ENCODE data around the gene ZNF3.

Gene ZNF3

DNA sequence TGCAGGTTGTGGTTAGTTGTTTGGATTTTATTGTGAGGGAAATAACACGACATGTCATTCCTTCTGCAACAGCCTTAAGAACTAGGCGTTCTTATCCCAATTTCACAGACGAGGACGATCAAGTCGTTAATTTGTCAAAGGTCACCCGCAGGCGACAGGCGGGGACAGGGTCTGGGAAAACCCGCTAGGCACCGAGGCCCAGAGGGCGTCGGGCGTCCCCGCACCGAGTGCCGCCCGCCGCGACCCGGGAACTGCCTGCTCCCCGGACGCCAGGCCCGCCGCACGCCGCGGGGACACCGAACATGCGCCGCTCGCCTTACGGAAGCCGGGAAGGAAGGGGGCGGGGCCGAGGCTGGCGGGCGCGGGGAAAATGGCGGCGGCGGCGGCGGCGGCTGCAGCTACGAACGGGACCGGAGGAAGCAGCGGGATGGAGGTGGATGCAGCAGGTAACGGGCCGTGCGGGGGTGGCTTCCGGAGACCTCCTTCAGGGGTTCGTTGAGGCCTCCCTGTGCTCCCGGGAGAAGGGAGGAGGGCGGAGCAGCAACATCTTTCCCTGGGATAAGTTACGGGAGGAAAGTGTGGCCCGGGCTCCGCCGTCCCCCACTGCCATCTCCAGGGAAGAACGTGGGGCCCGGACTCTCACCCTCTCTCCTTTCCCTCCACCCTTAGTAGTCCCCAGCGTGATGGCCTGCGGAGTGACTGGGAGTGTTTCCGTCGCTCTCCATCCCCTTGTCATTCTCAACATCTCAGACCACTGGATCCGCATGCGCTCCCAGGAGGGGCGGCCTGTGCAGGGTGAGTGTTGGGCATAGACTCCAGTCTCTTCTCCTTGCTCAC, 7.3 kb upstream of the ZNF3 start, which contains the start of gene COPS6:
COPS6 (plus strand) TSS at position 349 of the 837 bp plus-strand sequence; CDS start at position 371, 22 bp downstream.
- ATAC-seq (ENCODE audit: low read depth) (peak; percentile 6; the same call in 1 of the 3 replicates), DNase-seq (ENCODE audit: low spot score) (no peak)
- TF ChIP-seq, protein P1, sequence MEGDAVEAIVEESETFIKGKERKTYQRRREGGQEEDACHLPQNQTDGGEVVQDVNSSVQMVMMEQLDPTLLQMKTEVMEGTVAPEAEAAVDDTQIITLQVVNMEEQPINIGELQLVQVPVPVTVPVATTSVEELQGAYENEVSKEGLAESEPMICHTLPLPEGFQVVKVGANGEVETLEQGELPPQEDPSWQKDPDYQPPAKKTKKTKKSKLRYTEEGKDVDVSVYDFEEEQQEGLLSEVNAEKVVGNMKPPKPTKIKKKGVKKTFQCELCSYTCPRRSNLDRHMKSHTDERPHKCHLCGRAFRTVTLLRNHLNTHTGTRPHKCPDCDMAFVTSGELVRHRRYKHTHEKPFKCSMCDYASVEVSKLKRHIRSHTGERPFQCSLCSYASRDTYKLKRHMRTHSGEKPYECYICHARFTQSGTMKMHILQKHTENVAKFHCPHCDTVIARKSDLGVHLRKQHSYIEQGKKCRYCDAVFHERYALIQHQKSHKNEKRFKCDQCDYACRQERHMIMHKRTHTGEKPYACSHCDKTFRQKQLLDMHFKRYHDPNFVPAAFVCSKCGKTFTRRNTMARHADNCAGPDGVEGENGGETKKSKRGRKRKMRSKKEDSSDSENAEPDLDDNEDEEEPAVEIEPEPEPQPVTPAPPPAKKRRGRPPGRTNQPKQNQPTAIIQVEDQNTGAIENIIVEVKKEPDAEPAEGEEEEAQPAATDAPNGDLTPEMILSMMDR (IDR thresholded peaks at IDR 0.05; ENCODE audit: poor library complexity, severe bottlenecking): no peak
- Histone ChIP-seq H3K4me3 (ENCODE audit: severe bottlenecking) (peak within 1 kb of the TSS; percentile 56), H3K4me1 (ENCODE audit: insufficient read depth, poor library complexity, severe bottlenecking) (peaks cover 15% of the 10 kb centered on the region), H3K27me3 (ENCODE audit: insufficient read depth, poor library complexity, severe bottlenecking) (no peaks in the 10 kb centered on the region), H3K36me3 (ENCODE audit: low read depth) (peaks cover 37% of the 10 kb centered on the region), H3K9me3 (ENCODE audit: severe bottlenecking) (no peaks in the 10 kb centered on the region), H3K27ac (ENCODE audit: poor library complexity, severe bottlenecking) (peak within 1 kb of the TSS; percentile 90)

DNA sequence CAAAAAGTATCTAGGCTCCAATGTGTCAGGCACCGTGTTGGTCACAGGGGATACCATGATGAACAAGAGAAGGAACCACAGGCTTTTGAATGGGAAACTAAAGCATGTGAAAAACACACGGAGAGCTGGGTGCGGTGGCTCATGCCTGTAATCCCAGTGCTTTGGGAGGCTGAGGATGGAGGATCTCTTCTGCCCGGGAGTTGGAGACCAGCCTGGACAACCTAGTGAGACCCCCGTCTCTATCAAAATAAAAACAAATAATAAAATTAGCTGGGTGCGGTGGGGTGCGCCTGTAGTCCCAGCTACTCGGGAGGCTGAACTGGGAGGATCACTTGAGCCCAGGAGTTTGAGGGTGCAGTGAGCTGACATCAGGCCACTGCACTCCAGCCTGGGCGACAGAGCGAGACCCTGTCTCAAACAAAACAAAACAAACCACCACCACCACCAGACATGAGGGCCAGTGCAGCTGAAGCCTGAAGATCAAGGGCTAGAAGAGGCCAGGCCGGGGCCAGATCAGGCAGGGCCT, 6.6 kb upstream of the ZNF3 start:
- H3K27ac ChIP-seq (ENCODE audit: poor library complexity, severe bottlenecking): peak overlapping the region; percentile 90
- TF ChIP-seq, protein P1 (IDR thresholded peaks at IDR 0.05; ENCODE audit: poor library complexity, severe bottlenecking): no peak
- ATAC-seq (ENCODE audit: low read depth) (no peak), DNase-seq (ENCODE audit: low spot score) (no peak)
- H3K36me3 ChIP-seq (ENCODE audit: low read depth): peaks cover 30% of the 10 kb centered on the region
- H3K4me1 ChIP-seq (ENCODE audit: insufficient read depth, poor library complexity, severe bottlenecking): peaks cover 15% of the 10 kb centered on the region
- no peaks in the 10 kb centered on the region for H3K27me3 ChIP-seq (ENCODE audit: insufficient read depth, poor library complexity, severe bottlenecking)
- peak overlapping the region; percentile 56 for H3K4me3 ChIP-seq (ENCODE audit: severe bottlenecking)
- H3K9me3 ChIP-seq (ENCODE audit: severe bottlenecking): no peaks in the 10 kb centered on the region

DNA sequence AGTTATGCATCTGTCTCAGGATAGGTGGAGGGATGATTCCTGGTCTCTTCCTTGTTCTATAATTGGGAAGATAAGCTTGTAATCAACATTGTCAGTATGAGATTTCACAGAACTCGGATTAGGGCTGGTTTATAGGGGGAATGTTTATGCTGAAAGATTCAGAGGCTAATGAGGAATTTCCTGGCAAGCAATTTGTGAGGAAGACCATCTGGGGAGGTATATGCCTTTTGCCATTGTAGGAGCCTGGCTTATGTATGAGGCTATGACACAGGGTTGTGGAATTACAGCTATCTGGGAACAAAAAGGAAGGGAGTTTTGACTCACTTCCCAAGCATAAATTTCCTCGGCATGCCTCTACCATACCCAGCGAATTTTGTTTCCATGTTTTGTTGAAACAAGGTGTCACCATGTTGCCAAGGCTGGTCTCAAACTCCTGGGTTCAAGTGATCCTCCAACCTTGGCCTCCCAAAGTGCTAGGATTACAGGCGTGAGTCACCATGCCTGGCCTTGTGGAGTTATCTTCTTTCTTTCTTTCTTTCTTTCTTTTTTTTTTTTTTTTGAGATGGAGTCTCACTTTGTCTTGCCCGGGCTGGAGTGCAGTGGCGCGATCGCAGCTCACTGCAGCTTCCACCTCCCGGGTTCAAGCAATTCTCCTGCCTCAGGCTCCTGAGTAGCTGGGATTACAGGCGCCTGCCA, 5.7 kb upstream of the ZNF3 start:
- no peak for DNase-seq (ENCODE audit: low spot score)
- peak overlapping the region; percentile 90 for H3K27ac ChIP-seq (ENCODE audit: poor library complexity, severe bottlenecking)

DNA sequence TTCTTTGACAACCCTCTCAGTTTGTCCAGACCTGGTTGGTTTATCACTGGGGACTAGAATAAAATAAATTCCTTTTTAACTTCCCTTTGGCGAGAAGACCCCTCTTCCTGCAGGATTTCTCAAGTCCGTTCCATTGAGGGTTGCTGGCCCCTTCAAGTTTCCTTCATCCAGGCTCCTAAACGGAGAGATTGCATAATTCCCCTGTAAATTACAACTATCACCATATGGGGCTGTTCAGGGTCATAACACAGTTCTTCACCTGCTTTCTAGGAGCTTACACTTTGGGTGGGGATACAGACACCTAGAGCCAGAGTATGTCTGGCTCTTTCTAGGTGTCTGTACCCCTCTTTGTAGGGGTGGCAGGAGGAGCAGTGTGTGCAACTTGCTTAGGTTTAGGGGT, 4.0 kb upstream of the ZNF3 start:
- TF ChIP-seq, protein P1 (IDR thresholded peaks at IDR 0.05; ENCODE audit: poor library complexity, severe bottlenecking): no peak
- no peak for ATAC-seq (ENCODE audit: low read depth)
- no peak overlapping the region for H3K4me3 ChIP-seq (ENCODE audit: severe bottlenecking)
- peaks cover 21% of the 10 kb centered on the region for H3K4me1 ChIP-seq (ENCODE audit: insufficient read depth, poor library complexity, severe bottlenecking)
- H3K27ac ChIP-seq (ENCODE audit: poor library complexity, severe bottlenecking): no peak overlapping the region
- no peak for DNase-seq (ENCODE audit: low spot score)
- H3K36me3 ChIP-seq (ENCODE audit: low read depth): peaks cover 5% of the 10 kb centered on the region
- H3K27me3 ChIP-seq (ENCODE audit: insufficient read depth, poor library complexity, severe bottlenecking): no peaks in the 10 kb centered on the region
- no peaks in the 10 kb centered on the region for H3K9me3 ChIP-seq (ENCODE audit: severe bottlenecking)

More for the DNA sequence above, 5.7 kb upstream of the ZNF3 start:
- Histone ChIP-seq H3K27me3 (ENCODE audit: insufficient read depth, poor library complexity, severe bottlenecking) (no peaks in the 10 kb centered on the region), H3K4me1 (ENCODE audit: insufficient read depth, poor library complexity, severe bottlenecking) (peaks cover 18% of the 10 kb centered on the region), H3K9me3 (ENCODE audit: severe bottlenecking) (no peaks in the 10 kb centered on the region), H3K36me3 (ENCODE audit: low read depth) (peaks cover 21% of the 10 kb centered on the region), H3K4me3 (ENCODE audit: severe bottlenecking) (no peak overlapping the region)
- TF ChIP-seq, protein P1 (IDR thresholded peaks at IDR 0.05; ENCODE audit: poor library complexity, severe bottlenecking): no peak
- ATAC-seq (ENCODE audit: low read depth): peak; percentile 71
